ENCODE measurements around the gene LYPLA2. TPM values are rescaled to one million over a fixed set of nuclear protein-coding genes. Genes with fewer than 3 reads are reported as not detected.
A peak's percentile ranks its signal among the peaks of the same experiment; 100 is the strongest.

The LYPLA2 gene
- 10 to 100 TPM; 26.3 to 43.4 (median 30.5) TPM for polyA plus RNA-seq (ENCODE audit: insufficient read length in 10 of 10)
- long read RNA-seq, donor 1, transcript LYPLA2-205 (10 exons, 1,810 nt), result major isoform, 11 of 11 reads
- long read RNA-seq, donor 1, partial matches to known transcripts, result 0 of 11 reads
- long read RNA-seq, donor 1, other reads (novel, unspliced or antisense), result 0 of 11 reads
- long read RNA-seq, donor 2, transcript LYPLA2-205 (10 exons, 1,810 nt), result major isoform, 6 of 6 reads
- long read RNA-seq, donor 2, partial matches to known transcripts, result 0 of 6 reads
- long read RNA-seq, donor 2, other reads (novel, unspliced or antisense), result 0 of 6 reads
- long read RNA-seq, donor 3, result 0 reads
- long read RNA-seq, donor 4, transcript LYPLA2-205 (10 exons, 1,810 nt), result major isoform, 7 of 7 reads
- long read RNA-seq, donor 4, partial matches to known transcripts, result 0 of 7 reads
- long read RNA-seq, donor 4, other reads (novel, unspliced or antisense), result 0 of 7 reads
- long read RNA-seq, donor 5, transcript LYPLA2-205 (10 exons, 1,810 nt), result major isoform, 10 of 10 reads
- long read RNA-seq, donor 5, partial matches to known transcripts, result 0 of 10 reads
- long read RNA-seq, donor 5, other reads (novel, unspliced or antisense), result 0 of 10 reads
- long read RNA-seq, donor 6, transcript LYPLA2-205 (10 exons, 1,810 nt), result major isoform, 8 of 8 reads
- long read RNA-seq, donor 6, partial matches to known transcripts, result 0 of 8 reads
- long read RNA-seq, donor 6, other reads (novel, unspliced or antisense), result 0 of 8 reads
- long read RNA-seq, donor 7, transcript LYPLA2-205 (10 exons, 1,810 nt), result major isoform, 9 of 20 reads
- long read RNA-seq, donor 7, partial matches to known transcripts, result 6 of 20 reads
- long read RNA-seq, donor 7, other reads (novel, unspliced or antisense), result 5 of 20 reads
- long read RNA-seq, donor 8, transcript LYPLA2-205 (10 exons, 1,810 nt), result major isoform, 6 of 6 reads
- long read RNA-seq, donor 8, partial matches to known transcripts, result 0 of 6 reads
- long read RNA-seq, donor 8, other reads (novel, unspliced or antisense), result 0 of 6 reads
- long read RNA-seq, donor 9, result 0 reads

- DNase-seq, result peak; percentile 92 to 97 (median 95)
Observed at GRCh38 chr1:23790696-23791515, at the start of gene LYPLA2. TSS of gene LYPLA2 (plus strand) at chr1:23791145. CDS start at chr1:23792683, 1,538 bp downstream.

GRCh38 chr1:23741609-23742008 is 49.3 kb upstream of the LYPLA2 start:
- no peak for DNase-seq

GRCh38 chr1:23742670-23743286 is 48.2 kb upstream of the LYPLA2 start:
- DNase-seq, result no peak

- peak; percentile 71 to 93 (median 83) for DNase-seq
Observed at GRCh38 chr1:23743287-23744152, 47.4 kb upstream of the LYPLA2 start, which contains the start of gene ELOA. TSS of gene ELOA (plus strand) at chr1:23743471. CDS start at chr1:23743504, 33 bp downstream.

- no peak for DNase-seq
Observed at GRCh38 chr1:23745515-23745914, 45.4 kb upstream of the LYPLA2 start.

- no peak for DNase-seq
Observed at GRCh38 chr1:23748016-23748415, 42.9 kb upstream of the LYPLA2 start.

GRCh38 chr1:23751050-23751814 is 39.7 kb upstream of the LYPLA2 start:
- no peak for DNase-seq

- no peak for DNase-seq
Observed at GRCh38 chr1:23751815-23752200, 39.1 kb upstream of the LYPLA2 start.

- no peak for DNase-seq
Observed at GRCh38 chr1:23752909-23753308, 38.0 kb upstream of the LYPLA2 start.

- no peak for DNase-seq
Observed at GRCh38 chr1:23756676-23757075, 34.3 kb upstream of the LYPLA2 start.

GRCh38 chr1:23757812-23758211 is 33.1 kb upstream of the LYPLA2 start:
- no peak for DNase-seq

GRCh38 chr1:23759277-23759676 is 31.7 kb upstream of the LYPLA2 start:
- DNase-seq, result no peak

GRCh38 chr1:23763041-23763577 is 27.8 kb upstream of the LYPLA2 start:
- no peak for DNase-seq

GRCh38 chr1:23768733-23769132 is 22.2 kb upstream of the LYPLA2 start:
- DNase-seq, result no peak

GRCh38 chr1:23772049-23772853 is 18.7 kb upstream of the LYPLA2 start:
- DNase-seq, result peak; percentile 67 to 89 (median 85)

GRCh38 chr1:23772854-23773242 is 18.1 kb upstream of the LYPLA2 start:
- DNase-seq, result no peak

GRCh38 chr1:23774174-23774880 is 16.6 kb upstream of the LYPLA2 start:
- DNase-seq, result no peak

Measured in muscle of back (tissue), 13 donors.